Lower leg skin (tissue), 3 donors: ENCODE results near the gene OPRM1.

ENCODE experiments used
- POLR2A ChIP-seq, 2 donors: fragments of 450-650 bp; IDR thresholded peaks; one replicate each; pipeline ENCODE4 v1.6.1; 2016 to 2017; ENCODE audit warnings: antibody characterized with exemption in 2 of 2, mild to moderate bottlenecking in 1 of 2, moderate library complexity in 1 of 2
- TF ChIP-seq, protein P1 (sequence below), 3 donors: fragments of 450-650 bp; IDR thresholded peaks; one replicate each; pipeline ENCODE4 v1.5.1; 2016; ENCODE audit warnings: antibody characterized with exemption in 3 of 3, mild to moderate bottlenecking in 3 of 3, moderate library complexity in 2 of 3

DNA sequence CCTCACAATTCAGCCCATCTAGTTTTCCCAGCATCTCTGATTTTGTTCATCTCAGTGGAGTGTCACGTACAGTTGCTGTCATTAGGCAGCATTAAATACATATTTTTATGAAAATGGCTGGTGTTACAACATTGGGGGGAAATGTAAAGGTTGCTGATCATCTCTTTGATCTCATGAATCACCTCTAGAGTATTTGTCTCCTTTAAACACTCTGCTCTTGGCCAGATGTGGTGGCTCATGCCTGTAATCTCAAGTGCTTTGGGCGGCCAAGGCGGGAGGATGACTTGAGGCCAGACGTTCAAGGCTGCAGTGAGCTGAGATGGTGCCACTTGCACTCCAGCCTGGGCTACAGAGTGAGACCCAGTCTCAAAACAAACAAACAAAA lies 189.5 kb downstream of the OPRM1 start:
- TF ChIP-seq, protein P1, sequence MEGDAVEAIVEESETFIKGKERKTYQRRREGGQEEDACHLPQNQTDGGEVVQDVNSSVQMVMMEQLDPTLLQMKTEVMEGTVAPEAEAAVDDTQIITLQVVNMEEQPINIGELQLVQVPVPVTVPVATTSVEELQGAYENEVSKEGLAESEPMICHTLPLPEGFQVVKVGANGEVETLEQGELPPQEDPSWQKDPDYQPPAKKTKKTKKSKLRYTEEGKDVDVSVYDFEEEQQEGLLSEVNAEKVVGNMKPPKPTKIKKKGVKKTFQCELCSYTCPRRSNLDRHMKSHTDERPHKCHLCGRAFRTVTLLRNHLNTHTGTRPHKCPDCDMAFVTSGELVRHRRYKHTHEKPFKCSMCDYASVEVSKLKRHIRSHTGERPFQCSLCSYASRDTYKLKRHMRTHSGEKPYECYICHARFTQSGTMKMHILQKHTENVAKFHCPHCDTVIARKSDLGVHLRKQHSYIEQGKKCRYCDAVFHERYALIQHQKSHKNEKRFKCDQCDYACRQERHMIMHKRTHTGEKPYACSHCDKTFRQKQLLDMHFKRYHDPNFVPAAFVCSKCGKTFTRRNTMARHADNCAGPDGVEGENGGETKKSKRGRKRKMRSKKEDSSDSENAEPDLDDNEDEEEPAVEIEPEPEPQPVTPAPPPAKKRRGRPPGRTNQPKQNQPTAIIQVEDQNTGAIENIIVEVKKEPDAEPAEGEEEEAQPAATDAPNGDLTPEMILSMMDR (IDR thresholded peaks at IDR 0.05) = no peak
- no peak for TF ChIP-seq POLR2A (IDR thresholded peaks at IDR 0.05)
